GM21576 (cell line): ENCODE results near the gene SDK1.
A peak's percentile ranks its signal among the peaks of the same experiment; 100 is the strongest.
"Not testable (repeated sequence)": the region's sequence is repeated elsewhere in the genome, so short reads cannot be mapped to it uniquely, and the experiment has no call there.

Experiments
- ATAC-seq: cut with Tn5 transposase; IDR thresholded peaks from one replicate; pipeline ENCODE4 v1.9.1; 2021; ENCODE audit warnings: mild to moderate bottlenecking, moderate library complexity; ENCODE audit not compliant: unreplicated experiment

Gene SDK1

DNA sequence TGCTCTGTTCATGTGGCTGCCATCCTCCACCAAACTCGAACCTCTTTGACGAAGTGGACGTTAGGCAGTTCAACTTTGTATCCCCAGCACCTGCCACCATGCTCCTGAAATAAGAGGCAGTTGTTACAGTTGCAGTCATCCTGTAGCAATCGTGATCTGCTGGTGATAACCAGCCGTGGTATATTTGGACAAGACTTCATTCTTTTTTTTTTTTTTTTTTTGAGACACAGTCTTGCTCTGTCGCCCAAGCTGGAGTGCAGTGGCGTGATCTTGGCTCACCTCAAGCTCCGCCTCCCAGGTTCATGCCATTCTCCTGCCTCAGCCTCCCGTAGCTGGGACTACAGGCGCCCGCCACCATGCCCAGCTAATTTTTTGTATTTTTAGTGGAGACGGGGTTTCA, 640.7 kb downstream of the SDK1 start:
- not testable (repeated sequence) for ATAC-seq

DNA sequence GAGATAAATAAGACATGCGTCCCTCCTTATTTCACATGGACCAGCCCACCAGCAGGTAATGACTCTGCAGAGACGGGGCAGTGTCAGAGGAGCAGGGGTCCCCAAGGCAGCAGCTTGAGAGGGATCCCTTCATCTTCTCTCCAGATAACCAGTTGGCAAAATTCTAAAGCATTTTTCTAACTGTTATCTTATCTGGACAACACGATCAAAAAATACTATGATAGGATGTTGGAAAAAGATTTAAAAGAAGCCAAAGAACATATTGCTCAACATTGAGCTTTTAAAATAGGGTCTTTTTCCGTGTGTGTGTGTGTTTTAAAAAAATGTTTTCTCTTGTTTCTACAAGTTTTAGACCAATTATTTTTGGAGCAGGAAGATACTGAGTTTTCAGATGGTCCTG, 641.2 kb downstream of the SDK1 start:
- ATAC-seq = no peak

DNA sequence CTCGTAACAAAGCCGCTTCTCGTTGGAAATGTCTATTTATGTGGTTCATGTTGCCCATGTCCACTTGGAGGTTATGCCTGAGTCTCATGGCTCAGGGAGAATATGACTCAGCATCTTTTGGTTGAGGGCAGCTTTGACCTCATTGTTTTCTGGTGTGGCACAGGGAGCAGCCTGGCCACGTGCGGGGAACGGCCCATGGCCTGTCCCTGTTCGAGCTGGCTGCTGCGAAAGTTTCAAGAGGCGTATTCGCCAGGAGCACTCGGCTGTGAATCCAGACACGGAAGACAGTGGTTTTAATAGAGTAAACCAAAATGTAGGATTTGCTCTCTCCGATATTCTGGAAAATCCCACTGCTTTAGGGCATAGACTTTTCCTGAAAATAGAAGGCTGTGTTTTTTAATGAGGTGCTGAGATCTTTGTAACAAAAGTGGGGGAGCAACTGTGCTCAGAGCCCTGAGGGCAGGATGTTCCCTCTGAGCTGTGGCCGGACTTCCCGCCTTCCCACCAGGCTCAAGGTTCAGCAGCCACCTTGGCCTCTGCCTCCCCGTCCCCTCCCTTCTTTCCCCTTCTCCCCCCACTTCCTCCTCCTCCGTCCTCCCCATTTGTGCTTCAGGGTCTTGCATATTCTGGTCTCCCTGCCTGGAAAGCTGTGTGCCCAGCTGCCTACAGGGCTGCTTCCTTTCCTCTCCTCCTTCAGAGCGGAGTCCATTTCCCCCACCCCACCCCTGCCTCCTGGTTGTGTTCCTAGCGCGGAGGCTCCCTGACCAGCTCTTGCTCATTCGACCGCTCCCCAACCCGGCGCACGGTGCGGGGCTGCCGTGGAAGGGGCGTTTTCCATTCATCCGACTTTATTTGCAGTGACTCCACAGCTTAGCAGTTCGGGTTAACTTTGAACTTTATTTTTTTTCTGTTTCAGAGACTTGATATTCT, 642.0 kb downstream of the SDK1 start:
- ATAC-seq = no peak

DNA sequence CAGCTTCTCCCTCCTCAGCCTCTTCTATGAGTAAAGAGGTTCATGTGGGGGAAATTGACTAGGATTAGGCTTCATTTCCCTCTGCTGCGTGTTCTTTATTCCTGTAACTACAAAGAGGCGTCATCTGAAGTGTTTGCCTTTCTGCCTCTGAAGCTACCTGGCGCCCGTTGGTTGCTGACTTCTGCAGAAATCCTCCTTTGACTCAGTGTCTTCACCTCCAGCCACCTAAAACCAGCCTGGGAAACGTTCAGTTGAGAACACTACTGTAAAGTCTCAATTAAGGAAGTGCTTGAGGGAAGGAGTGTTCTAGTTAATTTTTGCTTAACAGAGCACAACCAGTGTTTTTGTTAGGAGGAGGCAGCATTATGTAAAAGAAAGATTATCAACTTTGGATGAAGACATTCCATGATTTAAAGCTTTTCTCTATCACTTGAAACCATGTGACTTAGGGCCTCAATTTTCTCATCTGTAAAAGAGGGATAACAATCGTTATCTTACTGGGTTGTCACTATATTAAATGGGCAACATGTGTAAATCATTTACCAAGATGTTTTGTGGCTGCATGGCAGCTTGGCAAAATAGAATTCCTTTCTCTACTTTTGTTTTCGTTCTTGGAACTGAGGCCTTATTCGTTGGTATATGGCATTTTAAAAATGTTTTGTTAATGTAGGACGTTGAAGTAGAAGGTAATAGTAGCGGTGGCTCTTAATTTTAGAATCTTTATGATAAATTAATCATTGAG, 642.9 kb downstream of the SDK1 start:
- ATAC-seq = no peak

DNA sequence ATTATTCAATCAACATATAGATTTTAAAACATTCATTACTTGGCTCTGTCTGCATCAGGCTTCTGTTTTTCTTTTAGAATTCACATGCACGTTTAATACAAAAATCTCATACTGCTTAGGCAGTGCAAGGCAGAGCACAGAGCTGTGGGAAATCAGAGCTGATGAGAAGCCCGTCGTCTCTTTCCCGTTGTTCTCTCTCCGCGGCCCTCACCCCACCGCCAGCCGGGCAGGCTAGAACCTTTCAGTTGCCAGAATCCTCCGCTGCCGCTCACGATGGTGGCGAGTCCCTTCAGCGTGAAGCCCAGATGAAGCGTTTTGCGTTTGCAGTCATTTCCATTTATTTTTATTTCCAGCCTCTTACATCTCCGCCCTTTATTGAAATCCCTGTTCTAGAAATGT, 648.2 kb downstream of the SDK1 start:
- no peak for ATAC-seq

DNA sequence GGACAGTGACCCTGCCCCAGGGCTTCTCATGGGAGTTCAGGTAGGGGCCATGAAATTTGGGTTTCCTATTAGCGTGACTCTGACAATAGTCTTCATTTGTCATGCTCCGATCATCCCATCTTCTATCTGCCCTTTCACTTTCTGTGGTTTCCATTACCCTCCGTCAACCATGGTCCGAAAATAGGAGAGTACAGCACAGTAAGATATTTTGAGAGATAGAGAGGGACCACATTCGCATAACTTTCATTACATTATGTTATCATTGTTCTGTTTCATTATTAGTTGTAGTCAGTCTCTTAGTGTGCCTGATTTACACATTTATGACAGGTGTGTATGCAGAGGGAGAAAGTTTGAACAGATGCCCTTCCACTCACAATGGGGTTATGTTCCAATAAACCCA, 649.2 kb downstream of the SDK1 start:
- ATAC-seq = no peak

DNA sequence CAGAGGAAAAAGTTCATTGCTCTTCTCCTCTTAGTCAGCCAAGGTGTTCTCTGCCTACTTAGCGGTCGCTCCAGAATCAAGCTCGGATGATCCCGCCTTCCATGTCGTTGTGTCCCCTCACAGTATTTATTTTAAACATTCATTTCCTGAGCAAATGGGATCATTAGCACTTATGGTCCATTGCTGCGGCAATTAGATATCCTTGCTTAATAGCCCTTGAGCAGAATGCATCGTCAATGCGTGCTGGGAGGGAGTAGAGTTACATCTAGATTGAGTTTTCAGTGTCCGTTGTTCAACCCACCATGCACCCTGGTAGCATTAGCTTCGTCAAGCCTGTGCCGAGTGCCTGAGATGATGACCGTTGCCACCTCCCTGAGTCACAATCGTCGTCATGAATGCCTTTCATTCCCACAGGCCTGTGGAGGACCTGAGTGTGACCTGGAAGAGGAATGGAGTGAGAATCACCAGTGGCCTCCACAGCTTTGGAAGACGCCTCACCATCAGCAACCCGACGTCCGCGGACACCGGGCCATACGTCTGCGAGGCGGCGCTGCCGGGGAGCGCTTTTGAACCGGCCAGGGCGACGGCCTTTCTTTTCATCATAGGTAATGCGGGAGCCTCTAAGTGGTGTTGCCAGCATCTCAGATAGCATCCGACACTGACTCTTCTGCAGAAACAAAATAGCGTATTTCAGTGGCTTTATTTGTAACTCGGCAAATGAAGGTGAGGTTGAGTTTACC, 650.4 kb downstream of the SDK1 start:
- ATAC-seq = no peak

DNA sequence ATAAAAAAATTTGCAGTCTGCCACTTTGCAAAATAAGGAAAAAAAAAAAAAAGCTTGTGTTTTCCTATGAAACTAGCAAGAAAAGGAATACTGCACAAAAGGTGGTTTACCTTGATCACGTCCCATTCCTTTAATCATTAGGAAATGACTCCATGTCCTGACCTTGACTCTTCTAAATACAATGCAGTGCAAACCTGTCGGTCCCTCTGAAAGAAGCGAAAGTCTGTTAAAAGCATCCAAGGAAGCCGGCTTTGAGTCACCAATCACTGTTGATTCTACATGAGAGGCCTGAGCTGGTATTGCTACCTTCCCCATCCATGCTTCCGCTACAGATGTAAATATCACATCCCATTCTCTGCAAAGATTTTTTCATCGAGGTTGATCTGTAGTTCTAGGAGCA, 652.1 kb downstream of the SDK1 start:
- no peak for ATAC-seq

DNA sequence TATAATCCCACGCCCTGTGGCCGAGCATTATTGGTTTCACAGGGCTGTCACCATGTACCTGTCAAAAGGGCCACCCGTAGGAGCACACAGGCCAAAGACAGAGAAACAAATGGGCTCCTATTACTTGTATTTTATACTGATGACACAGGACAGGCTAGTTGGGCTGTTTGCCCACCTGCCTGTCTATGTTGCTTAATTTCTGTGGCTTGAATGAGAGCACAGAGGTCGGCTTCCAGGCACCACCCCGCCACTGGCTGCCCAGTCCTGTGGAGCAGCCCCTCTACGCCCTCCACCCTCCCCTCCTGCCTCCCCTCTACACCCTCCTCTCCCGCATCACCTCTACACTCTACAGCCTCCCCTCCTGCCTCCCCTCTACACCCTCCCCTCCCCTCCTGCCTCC, 652.9 kb downstream of the SDK1 start:
- ATAC-seq = no peak

DNA sequence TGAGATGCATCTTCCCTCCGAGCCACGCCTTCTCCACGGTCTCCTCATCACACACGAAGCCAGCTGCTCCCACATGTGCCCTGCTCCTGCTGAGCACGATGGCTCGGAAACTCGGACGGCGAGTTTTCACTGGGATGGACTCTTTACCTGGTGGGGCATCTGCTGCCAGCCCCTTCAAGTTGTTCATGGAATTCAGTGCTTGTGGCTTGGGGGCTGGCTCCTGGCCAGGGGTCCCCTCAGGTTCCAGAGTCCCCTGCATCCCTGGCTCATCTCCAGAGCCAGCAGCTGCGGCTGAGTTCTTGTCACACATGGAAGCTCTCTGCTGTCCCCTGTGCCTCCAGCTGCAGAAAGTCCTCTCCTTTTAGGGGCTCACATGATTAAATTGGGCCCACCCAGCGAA, 654.0 kb downstream of the SDK1 start:
- ATAC-seq = no peak

DNA sequence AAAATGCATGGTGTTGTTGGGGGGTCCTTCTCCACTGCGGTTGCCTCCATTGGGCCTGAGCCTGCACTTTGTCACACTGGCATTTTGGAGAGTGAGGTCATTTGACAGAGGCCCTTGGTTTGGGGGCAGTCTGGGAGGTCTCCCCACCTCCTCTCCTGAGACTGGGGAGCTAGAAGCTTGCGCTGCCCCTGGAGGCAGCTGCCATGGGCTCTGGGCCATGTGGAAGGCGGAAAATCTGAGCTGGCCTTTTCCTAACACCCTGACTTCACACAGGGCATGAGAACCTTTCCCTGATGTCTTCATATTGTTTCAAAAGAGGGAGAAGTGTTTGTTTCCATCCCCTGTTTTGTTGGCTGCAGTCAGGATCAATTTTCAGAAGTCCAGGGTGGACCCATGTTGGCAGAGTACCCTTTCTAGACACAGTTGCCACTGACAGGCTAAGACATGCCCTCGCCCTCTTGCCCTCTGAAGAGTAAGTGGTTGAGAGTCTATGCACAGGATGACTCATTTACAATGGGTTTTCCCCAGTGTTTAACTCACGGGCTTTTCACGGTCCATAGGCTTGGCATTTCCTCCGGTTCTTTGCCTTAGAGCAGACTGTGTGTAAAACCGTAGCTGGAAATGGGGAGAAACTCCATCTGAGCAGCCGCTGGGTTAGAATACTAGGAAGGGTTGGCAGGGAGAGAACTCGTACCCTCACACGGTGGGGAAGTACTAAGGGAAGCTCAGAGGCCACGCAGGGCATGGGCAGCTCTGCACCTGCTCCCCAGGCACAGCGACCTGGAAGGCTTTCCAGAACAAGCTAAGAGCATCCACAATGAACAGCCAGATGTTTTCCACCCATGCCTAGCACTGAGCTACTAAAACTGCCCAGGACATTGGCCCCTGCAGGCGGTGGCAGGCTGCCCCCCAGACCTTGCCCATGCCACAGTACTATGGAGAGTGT, 655.0 kb downstream of the SDK1 start:
- peak; percentile 74 for ATAC-seq

DNA sequence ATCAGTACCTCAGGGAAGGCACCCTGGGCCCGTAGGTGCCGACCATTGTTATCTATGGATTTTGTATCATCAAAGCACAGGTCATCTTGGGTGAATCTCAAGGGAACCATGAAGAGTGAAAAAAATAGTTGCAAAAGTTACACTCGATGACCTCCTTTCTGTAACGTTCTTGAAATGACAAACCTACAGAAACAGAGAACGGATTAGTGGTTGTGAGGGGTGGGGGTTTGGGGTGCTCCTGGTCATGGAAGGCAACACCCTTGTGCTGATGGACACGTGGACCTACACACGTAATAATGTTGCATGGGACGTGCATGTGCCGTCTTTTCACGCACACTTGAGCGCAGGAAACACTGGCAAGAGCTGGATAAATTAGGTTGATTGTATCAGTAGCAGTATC, 655.9 kb downstream of the SDK1 start:
- peak; percentile 54 for ATAC-seq

DNA sequence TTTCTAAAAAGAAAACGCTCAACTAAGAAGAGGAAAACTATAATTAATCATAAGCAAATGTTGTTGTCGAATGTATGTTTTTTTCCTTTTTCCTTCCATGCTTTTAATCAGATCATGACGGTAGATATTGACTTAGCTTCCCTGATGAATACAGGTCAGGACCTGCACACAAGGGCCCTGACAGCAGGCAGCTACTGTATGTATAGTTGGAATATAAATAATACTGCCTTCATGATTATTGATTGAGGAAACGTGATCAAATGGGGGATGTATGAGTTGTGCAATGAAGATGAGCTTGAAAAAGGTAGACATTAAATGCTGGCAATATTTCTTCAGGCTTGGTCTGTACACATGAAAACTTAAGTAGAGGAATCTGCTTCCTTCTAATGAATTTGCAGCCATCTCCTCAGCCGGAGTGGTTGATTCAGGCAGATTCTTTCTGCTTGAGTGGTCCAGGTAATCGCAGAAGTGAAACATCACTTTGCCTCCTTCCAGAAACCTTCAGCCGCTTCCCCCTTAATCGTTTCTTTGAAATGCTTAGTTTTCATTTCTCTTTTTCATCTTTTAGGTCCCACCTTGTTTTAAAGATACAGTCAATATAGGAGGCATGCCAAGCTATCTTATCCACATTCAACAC, 656.5 kb downstream of the SDK1 start:
- ATAC-seq = peak; percentile 42

DNA sequence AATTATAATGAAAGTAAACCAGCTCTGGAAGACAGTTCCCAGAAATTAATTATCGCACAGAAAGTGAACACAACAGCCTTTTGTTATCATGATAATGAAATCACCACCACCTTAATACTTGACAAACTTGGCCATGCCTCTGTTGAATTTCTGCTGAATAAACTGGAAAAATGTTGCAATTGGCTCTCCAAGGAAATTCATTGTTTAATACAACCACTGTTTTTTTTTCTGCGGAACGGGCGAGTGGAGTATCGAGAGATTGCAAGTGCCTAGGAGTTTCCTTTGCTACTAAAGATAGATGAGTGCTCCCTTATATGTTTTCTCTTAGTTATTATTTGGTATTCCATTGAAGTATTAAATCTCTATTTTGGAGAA, 657.0 kb downstream of the SDK1 start:
- ATAC-seq = no peak

DNA sequence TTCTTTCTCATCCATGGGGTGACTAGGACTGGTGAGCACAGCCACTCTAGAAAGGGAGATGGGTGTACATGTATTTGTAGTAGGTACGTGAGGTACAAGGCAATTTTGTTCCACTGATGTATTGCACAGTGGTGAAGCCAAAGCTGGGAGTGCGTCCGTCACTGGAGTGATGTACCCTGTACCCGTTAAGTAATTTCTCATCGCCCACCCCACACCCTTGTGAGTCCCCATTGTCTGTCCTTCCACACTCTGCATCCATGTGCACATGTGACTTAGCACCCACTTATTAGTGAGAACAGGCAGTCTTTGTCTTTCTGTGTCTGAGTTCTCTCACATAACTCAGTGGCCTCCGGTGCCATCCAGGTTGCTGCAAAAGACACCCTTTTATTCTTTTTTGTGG, 658.3 kb downstream of the SDK1 start:
- ATAC-seq = no peak

DNA sequence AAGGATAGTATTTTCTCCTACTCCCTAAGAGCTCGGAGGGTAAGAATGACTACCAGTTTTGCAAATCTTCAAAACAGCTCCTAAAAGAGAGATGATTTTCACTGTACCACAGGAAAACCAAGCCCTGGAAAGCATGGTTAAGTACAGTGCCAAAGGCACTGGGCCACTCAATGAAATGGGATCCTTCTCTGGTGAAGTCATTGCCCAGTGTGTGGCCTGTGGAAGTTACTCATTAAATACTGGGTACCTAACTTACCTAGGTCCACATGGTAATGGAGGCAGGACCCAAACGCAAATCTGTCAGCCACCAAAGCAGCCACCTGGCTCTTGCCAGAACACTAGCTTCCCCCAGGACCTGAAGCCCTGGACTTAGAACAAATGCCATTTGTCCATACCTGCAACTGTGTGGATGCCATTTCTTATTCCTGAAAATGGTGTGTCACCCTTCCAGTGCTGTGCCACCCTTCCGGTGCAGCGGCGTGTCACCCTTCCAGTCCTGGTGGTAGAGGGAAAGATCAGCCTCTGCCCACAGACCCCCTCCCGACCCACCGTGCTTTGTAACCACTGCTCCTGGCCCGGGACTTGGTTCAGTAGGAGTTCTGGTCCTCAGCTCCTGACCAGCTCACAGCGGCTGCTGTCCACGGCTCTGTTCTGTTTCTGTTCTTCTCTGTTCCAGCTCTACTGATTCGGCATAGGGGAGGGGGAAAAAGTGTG, 659.2 kb downstream of the SDK1 start:
- ATAC-seq = no peak

DNA sequence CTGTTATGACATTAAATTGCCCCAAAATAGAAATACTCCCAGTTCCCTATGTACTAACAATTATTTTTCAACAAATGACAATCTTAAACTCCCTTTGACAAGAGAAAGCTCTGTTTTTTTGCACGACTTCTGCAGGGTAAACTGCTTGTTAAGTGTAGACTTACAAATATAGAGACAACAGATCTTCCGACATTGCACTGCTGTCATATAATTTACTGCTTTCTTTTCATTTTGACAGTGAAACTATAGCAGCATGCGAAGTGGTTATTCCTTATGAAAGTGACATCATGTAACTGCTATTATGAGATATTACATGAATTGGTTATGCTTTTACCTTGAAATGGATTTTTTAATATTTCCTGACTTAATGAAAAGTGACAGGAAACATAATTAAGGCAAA, 659.9 kb downstream of the SDK1 start:
- no peak for ATAC-seq

DNA sequence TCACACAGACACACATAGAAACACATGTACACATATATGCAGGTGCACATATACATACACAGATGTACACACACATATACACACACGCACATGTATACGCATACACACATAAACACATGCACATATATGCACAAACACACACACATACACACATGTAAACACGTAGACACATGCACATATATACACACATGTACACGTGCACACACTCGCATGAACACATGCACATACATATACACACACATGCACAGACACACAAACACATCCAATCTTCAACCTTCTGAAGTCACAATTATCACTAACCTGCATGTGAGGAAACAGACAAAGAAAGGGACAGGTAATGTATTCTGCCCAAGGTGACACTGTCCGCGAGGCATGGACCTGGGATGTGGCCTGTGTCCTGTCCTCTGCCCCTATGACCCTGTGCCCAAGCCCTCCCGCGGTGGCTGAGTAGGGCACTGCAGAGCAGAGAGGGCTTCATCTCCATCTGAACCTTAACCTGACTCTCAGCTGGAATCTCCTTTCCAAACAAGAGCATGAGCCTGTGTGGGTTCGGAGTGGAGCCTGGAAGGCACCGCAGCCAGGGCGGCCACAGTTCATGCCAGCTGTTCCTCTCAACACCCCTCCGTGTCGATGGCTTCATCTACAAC, 660.9 kb downstream of the SDK1 start:
- ATAC-seq = no peak

DNA sequence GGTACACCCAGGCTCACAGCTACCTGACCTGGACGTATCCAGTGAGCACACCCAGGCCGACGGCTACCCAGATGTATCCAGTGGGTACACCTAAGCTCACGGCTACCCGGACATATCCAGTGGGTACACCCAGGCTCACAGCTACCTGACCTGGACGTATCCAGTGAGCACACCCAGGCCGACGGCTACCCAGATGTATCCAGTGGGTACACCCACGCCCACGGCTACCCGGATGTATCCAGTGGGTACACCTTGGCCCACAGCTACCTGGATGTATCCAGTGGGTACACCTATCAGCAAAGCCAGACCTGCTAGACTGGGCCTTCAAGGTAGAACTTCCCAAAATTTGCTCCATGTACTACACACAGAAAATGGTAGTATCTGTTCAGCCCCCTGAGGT, 662.7 kb downstream of the SDK1 start:
- ATAC-seq = not testable (repeated sequence)
